ENCODE data around the gene ZNF81.

DNA sequence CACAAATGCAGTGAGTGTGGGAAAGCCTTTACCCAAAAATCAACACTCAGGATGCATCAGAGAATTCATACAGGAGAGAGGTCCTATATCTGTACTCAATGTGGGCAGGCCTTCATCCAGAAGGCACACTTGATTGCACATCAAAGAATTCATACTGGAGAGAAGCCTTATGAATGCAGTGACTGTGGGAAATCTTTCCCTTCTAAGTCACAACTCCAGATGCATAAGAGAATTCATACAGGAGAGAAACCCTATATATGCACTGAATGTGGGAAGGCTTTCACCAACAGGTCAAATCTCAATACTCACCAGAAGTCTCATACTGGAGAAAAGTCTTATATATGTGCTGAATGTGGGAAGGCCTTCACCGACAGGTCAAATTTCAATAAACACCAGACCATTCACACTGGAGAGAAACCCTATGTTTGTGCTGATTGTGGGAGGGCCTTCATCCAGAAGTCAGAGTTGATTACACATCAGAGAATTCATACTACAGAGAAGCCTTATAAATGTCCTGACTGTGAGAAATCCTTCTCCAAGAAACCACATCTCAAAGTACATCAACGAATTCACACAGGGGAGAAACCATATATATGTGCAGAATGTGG lies 79.3 kb downstream of the ZNF81 start:
- TF ChIP-seq POLR2A (IDR thresholded peaks at IDR 0.05): no peak
- TF ChIP-seq, protein P1, sequence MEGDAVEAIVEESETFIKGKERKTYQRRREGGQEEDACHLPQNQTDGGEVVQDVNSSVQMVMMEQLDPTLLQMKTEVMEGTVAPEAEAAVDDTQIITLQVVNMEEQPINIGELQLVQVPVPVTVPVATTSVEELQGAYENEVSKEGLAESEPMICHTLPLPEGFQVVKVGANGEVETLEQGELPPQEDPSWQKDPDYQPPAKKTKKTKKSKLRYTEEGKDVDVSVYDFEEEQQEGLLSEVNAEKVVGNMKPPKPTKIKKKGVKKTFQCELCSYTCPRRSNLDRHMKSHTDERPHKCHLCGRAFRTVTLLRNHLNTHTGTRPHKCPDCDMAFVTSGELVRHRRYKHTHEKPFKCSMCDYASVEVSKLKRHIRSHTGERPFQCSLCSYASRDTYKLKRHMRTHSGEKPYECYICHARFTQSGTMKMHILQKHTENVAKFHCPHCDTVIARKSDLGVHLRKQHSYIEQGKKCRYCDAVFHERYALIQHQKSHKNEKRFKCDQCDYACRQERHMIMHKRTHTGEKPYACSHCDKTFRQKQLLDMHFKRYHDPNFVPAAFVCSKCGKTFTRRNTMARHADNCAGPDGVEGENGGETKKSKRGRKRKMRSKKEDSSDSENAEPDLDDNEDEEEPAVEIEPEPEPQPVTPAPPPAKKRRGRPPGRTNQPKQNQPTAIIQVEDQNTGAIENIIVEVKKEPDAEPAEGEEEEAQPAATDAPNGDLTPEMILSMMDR (IDR thresholded peaks at IDR 0.05): no peak
